HG03521 (cell line): ENCODE results near the gene OSBPL8.

Source experiments
- ATAC-seq: cut with Tn5 transposase; IDR thresholded peaks from one replicate; pipeline ENCODE4 v1.9.1; 2021; ENCODE audit warnings: mild to moderate bottlenecking, moderate library complexity; ENCODE audit not compliant: unreplicated experiment

OSBPL8 gene

DNA sequence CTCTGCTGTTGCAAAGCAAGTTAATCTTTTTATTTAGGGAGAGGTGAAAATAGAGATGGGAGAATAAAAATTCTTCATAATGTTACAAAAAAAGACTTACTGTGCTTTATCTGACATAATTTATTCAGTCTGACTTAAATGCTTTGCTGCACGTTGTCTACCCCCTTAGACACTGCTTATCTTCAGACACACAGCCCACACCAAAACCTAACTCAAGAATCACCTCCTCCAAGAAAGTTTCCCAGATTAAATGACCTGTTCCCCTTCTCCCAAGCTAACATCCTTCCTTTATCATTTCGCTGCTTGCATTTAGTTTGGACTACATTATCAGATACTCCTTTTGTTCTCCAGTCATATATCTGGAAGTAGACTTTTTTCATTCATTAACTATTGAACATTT, 3.8 kb downstream of the OSBPL8 start:
- ATAC-seq, result no peak

DNA sequence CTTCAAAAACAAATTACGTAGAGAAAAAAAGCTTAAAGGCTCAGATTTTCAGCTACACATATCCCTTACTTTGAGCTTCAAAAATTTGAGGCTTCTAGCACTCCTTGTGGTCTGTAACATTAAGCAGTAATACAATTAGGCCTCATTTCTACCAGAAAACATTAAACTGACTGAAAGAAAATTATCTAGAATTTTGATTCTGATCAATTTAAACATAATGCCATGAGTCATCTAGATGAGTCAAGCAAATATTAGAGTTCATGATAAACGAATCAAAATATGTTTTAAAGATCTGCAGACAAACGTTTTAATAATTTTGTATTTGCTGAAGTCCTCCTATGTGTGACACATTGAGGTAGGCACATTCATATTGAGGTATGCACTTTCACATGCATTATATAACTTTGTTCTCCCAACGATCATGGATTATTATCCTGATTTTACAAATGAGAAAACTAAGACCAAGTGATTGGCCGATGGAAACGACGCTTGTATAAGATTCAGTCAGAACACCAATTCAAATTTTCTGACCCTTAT, 4.3 kb downstream of the OSBPL8 start:
- no peak for ATAC-seq

DNA sequence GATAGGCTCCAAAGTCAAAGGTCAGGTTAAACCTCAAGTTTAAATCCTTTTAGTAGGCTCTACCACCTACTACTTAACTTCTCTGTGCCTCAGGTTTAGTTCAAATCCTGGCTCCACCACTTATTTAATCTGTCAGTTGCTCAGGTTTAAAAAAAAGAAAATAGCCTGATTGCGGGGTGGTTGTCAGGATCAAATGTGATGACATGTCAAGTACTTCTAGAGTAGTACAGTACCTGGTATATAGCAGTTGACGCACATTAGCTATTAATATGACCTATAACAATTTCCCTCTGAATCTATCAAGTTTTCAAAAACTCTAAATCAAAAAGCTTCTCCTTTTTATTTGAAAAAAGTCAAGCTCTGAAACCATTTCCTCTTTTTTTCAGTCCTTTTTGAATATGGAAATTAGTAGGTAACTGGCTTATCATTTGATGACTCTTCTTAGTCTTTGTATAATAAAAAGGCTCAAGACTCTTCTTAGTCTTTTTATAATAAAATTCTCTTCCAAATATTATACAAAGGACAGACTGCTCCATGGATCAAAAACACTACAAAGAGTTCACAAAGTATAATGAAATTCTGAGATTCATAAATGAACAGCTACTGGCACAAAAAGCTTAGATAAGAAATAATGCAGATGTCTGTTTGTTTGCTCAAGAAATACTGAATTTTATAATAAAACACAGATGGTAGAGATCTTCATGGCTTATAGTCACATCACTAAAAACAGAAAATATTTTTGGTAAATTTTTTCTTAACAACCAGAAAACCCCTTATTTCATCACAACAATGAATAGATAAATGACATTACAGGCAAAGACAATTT, 5.0 kb downstream of the OSBPL8 start:
- no peak for ATAC-seq

DNA sequence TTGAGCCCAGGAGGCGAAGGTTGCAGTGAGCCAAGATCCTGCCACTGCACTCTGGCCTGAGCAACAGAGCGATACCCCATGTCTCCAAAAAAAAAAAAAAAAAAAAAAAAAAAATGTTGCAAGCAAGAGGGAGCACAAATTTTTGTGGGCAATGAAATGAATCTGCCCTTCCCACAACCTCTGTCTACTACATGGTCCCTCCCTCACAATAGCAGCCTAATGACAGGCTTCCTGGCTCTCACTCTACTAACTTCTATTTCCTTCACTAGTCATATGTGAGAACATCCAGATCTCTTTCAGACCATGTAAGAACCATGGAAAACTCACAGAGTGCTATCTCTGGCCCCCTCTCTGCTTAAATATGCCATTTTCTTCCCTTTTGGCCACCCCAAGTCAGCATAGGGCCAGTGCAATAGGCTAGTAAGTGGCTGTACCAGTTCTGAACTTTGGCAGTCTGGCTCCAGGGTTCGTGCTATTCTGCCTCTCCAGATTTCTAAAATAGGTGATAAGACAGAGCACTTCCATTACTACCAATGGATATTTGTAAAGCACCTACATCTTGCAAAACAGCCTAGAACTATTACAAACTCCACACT, 7.1 kb downstream of the OSBPL8 start:
- ATAC-seq, result no peak

DNA sequence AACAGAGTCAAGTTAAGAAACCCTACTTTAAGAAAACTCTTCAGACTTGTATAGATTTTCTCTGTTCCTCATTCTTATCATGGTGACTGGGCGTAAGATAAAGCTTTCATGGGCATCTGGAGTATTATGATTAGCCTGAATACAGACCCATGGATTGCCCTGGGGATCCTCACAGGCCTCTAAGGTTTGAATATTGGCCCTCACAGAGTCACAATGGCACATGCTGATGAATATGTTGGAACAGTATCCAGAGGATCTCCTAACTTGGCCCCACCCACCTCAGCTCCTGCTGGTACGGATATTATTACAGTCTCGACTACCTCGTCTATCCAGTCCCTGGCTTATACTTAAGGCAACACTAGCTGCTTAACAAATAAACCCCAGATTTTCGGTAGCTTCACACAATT, 8.1 kb downstream of the OSBPL8 start:
- ATAC-seq, result peak; percentile 50

DNA sequence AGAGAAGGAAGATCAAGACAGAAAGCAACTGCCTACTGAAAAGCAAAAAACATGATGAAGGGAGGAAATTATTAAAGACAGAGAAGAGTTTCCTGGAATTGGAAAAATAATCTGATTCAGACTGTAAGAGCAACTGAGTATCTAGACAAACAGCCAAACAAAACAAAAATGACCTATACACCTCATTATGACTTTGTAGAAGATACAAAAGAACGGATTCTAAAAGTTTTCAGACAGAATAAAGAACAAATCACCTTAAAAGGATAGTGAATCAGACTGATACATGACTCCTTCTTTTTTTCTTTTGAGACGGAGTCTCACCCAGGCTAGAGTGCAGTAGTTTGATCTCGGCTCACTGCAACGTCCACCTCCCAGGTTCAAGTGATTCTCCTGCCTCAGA, 10.4 kb downstream of the OSBPL8 start:
- ATAC-seq, result no peak

DNA sequence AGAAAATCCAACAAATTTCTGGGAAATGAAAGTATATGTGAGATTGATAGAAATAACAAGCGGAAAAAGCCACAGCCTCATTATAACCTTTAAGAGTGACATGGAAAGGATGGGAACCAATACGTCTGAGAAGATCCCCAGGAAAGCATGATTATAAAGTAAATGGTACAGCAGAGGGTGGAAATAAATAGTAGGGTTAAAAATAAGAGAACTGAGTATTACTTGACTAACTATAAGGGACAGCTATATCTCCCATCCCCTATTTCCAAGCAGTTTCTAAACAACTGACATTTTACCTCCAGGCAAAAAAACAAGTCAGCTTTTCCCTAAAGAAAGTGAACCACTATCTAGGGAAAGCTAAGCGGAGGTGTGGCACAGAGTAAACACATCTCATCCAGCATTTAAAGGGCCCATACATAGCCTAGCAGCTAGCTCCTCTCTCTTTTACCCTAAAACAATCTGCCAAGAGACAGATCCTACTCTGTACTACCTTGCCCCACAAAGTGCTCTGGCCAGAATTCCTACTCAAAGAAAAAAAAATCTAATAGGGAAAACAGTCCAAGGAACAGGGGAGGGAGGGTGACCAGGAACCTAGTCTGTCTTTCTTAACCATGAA, 11.2 kb downstream of the OSBPL8 start:
- ATAC-seq, result no peak

DNA sequence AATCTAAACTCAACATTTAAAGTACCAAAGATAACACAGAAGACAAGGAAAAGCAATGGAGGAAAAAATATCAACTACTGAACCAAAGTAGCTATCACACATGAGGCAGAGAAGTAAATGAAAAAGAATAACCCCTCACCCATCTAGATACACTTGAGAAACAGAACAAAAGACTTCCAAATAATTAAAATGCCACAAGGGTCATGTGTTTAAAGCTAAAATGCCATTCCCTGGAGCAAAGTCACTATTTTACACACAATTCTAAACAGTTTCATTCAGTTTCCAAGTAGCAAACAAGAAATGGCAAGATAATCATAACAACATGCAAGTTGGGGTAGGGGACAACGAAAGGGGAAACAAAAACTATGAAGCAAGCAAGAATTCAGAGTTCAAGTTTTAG, 12.0 kb downstream of the OSBPL8 start:
- ATAC-seq, result no peak

DNA sequence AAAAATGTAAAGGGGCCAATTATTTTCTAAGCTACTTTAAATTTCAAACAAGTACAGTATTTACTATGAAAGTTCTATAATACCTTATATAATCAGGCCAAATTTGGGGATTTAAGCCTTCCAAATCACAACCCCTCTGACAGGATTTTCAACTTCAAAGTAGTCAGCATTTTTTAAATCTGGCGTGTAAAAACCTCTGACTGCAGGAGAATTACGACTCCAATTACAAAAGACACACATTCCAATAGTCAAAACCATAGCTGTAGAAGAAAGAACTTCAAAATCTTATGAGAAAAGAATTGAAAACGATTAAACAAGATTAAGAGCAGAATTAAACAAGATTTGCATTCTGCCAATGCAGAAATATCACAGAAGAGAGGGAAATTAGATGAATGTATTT, 12.7 kb downstream of the OSBPL8 start:
- no peak for ATAC-seq

DNA sequence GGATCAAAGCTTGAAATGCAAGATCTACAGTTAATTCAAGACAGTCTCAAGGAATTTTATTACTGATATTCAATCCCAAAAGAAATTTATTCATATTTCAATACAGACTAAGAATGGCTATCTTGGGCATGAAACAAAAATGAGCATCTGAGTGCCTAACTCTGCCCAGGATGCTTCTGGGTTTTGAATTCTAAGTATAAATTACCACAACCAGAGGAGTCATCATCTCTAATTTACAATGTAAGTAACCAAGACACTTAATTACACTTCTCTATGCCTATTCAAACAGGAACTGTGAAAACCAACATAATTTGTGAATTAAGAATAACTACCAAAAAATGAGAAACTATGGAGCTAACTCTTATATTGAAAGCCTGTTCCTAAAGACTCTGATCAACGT, 14.1 kb downstream of the OSBPL8 start:
- ATAC-seq, result no peak

DNA sequence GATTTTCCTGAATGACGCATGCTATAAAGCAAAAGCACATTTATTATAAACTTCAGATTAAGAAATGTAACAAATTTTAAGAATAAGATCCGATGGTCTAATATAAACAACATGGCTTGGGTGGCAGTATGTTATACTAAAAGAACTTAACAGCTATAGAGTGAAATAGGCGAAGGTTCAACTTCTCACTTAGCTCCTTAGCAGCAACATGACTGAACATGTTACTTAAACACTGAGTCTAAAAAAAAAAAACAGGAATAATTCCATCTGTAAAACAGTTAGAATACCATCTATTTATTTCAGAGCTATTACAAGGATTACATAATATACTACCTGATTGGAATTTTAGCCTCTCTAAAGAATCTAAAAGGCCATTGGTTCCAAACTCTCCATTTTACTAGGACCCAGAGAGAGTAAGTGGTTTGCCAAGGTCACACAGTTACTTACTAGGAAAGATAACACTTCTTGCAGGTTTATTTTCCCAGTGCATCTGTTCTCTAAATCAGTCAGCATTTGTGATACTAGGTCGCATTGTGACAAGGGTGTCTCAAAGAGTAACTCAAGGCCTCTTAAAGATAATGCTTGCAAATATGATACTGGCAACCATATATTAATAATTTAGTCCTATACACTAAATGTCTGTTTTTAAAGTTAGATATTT, 14.8 kb downstream of the OSBPL8 start:
- ATAC-seq, result no peak

DNA sequence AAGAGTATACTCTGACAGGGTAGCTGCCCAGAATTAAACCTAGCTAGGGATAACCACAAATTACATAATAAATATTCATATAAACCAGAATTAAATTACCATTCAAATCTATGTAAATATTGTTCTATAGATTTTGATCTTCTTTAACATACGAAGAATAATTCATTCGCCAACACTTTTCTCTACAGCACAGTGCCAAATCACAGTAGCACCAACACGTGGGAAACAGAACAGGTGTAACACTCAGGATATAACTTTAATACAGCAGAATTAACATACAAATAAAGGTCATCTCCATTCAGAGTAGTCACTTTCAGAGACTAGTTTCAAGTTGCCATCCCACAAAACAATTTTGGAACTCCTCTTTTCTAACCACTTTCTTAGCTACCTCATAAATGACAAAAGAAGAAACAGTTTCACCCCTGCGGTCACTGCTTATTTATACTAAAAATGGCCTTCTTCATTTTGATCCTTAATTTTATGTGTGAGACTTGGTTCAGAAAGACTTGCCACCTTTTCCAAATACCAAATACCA, 15.7 kb downstream of the OSBPL8 start:
- ATAC-seq, result no peak

DNA sequence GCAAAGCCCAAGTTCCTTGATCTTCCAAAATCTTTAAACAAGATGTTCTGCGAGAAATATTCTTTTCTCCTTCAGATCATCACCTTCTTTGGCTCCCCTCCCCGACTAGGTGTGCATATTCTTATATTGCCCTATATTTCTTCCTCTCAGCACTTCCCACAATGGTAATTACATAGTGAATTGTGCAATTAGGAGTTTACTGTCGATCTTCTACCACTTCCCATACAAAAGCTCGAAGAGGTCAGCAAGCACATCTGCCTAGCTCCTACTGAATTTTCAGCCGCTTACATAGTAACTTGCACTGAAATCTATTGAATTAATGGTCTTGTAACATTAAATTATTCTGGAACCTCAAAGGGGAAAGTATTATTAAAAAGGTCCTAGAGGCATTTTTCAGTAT, 16.7 kb downstream of the OSBPL8 start:
- no peak for ATAC-seq

DNA sequence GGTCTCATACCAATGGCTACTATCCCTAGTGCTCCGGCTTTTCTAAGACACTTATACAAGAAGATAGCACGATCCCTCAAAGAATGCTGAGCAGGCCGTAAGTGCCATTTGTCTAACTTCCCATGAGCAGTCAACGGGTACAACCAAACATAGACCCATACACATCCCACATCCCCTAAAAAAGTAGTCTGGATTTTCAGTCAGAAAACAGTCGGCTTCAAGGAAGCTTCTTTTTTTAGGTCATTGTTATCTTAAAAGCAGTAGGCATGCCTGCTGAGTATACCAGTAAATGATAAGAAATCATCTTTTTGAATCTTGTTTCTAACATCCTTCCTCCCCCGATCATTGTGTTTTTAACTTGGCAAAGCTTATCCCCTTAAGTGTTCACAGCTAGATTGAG, 19.8 kb downstream of the OSBPL8 start:
- ATAC-seq, result no peak

DNA sequence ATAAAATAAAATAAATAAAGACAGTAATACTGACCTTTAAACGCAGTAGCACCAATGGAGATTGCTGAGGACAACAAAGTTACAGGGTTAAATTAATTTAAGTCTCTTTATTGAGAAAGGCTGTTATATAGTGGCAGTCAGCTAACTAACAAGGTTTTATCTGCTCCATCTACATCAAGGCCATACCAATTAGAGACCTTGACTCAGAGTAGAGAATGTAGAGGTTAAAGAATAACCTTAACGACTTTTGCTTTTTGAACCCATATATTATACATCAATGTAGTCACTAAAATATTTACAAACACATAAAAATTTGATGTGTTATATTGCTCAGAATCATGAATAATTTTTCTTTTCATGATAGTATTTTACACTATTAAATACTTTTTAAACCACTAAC, 21.6 kb downstream of the OSBPL8 start:
- no peak for ATAC-seq

DNA sequence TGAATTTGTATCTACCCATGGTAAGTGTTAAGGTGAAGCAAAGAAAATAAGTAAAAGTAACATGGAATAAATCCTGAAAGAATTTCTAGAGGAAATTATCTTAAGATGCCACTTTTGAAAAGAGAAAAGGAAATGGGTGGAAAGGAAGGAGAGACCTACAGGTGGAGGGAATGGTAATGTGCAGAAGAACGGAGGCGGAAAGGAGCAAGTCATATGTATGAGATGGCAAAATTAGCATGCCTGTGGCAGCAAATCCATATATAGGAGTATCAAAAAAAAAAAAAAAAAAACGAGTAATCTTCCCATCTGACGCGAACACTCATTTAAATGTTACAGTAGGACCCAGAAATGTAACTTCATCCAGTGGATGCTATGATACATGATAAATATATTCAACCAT, 23.0 kb downstream of the OSBPL8 start:
- no peak for ATAC-seq

DNA sequence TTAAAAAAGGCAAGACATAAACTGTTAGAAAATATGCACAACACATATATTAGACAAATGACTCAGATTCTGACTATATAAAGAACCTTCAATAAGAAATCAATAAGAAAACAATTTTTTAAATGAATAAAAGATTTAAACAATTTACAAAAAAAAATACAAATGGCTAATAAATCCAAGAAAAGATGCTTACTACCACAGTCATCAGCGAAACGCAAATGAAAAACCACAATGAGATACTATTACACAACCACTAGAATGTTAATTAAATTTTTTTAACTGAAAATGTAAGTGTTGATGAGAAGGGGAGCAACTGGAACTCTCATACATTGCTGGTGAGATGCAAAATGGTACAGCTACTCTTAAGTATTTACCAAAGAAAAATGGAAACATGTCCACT, 24.4 kb downstream of the OSBPL8 start:
- no peak for ATAC-seq

DNA sequence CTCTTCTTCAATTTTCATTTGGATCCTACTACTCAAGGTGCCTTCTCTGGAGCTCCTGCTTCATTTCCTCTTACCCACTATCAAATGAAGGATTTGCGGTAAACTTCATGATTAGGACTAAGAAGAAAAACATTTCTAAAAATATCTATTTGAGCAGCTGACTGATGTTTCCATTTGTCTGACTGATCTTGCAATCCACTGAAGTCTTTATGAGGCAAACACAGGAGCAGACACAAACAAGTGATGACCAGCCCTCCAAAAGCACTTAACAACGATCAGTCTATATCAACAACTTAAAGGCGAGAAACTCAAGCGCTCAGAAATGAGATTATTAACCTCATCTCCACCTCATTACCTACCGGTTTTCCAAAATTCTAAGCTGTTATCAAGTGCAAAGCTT, 26.2 kb downstream of the OSBPL8 start:
- no peak for ATAC-seq

DNA sequence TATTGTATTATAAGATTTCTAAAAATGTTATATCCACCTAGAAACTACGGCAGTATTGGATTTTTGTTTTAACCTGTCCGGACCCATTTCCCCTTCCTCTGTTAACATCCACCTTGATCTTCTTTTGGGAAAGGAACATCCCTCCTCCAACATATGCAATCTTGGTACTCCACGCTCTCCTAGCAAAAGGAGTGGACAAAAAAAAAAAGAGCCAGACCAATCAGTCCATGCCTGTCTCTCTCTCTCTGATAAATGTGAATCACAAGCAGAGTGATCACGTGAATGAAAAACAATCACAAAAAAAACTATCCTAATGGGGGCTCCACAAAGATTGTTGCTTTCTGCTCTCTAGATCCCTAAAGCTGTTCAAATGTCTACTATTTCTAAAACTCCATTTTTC, 27.1 kb downstream of the OSBPL8 start:
- no peak for ATAC-seq

DNA sequence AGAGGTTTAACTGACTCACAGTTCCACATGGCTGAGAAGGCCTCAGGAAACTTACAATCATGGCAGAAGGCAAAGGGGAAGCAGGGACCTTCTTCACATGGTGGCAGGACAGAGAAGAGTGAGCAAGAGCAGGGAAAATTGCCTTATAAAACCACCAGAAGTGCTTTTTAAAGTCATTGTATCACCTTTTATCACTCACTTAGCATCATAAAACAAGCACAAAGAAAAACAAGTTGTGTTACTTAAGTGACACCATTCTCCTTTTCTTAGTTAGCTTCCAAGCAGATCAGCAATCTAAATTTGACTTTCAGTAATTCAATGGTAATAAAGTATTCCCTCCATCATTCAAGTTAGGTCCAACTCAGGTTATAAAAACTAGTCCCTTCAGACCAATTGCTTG, 28.5 kb downstream of the OSBPL8 start:
- no peak for ATAC-seq

DNA sequence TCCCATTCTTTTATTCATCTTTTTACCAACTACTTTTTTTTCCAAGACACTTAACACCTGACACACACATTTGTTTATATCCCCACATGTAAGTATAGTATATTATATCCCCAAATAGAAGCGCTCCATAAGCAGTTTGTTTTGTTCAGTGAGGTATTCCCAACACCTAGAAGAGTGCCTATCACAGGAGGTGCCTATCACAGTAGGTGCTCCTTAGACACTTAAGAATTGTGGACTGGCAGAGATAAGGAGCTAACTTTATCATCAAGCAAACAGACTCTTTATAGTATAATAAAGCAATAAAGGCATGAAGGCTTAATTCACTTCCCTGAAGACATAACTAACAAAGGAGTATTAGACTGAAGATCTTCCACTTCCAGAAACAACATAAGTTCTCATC, 29.1 kb downstream of the OSBPL8 start:
- ATAC-seq, result no peak
